ENCODE data around the gene PLCXD3. TPM values are rescaled to one million over a fixed set of nuclear protein-coding genes. Genes with fewer than 3 reads are reported as not detected.

PLCXD3 gene
- total RNA-seq, 1 experiment from 2014 or later = 5.0 TPM

DNA sequence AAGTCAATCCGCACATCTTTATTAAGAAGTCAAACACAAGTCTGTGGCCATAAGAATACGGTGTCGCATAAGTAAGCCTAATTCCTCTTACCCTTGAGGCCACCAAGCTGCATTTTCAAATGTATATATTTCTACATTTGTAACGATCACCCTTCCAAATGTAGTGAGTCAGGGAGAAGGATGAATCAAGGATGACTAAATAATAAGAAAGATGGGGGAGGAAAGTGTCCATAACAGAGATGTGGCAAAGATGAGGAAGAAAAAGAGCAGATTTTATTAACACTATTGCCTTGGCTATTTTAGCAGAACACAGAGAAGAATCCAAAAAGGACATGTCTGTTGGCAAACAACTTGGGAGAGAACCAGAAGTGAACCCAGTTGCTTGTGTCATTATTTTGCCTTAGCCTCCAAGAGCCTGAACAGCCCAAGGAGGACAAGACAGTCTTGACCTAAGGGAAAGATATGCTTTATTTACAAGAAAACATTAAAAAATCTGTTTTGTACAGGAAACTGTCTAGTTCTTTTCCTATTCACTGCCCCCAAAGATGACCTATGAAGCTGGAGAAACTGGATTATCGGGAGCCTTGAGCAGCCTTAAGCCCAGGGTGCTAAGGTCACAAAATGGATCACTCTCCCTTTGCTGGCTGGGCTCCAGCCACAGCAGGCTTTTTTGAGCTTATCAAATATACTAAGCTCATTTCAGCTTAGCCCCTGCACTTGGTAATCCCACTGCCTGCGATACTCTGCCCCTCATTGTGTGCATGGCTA, 101.5 kb downstream of the PLCXD3 start:
- Histone ChIP-seq H3K4me2 (ENCODE audit: low read length) (peak overlapping the region; percentile 36), H3K9ac (ENCODE audit: low read length) (no peak overlapping the region), H3K27me3 (ENCODE audit: low read length) (no peaks in the 10 kb centered on the region), H3K79me2 (ENCODE audit: low read length) (no peaks in the 10 kb centered on the region), H2AFZ (ENCODE audit: low read length) (no peak overlapping the region), H3K9me3 (ENCODE audit: low read length) (no peaks in the 10 kb centered on the region), H3K4me3 (ENCODE audit: low read length) (no peak overlapping the region), H4K20me1 (ENCODE audit: low read length) (no peaks in the 10 kb centered on the region), H3K9me2 (replicated peaks; ENCODE audit: low read length) (no peaks in the 10 kb centered on the region), H3K36me3 (ENCODE audit: low read depth, low read length) (no peaks in the 10 kb centered on the region), H3K4me1 (ENCODE audit: insufficient read depth, low read length) (peaks cover 49% of the 10 kb centered on the region), H3F3A (ENCODE audit: low read length, unreplicated experiment) (no peaks in the 10 kb centered on the region), H3K27ac (ENCODE audit: low read length) (peak overlapping the region; percentile 68)
- DNase-seq = peak; percentile 90
- CTCF ChIA-PET = no interaction called here
- peak; percentile 91 for ATAC-seq
- POLR2A ChIA-PET (ENCODE audit: unreplicated experiment) = no interaction called here
- intact Hi-C loops (cut with micrococcal nuclease) = no loop called here
- TF ChIP-seq EZH2phosphoT487 (IDR thresholded peaks at IDR 0.05; ENCODE audit: borderline replicate concordance, low read length) = no peak
- no peak for TF ChIP-seq EZH2 (IDR thresholded peaks at IDR 0.05; ENCODE audit: low read length, unreplicated experiment)
- TF ChIP-seq CTCF (conservative IDR thresholded peaks at IDR 0.05; ENCODE audit: low read depth, low read length) = no peak
- BruUV-seq (replicated peaks) = no TSS peak

- ChIA-PET CTCF (no interaction called here), POLR2A (ENCODE audit: unreplicated experiment) (no interaction called here)
- H3K9me3 ChIP-seq (ENCODE audit: low read length) = no peaks in the 10 kb centered on the region
- H3K4me2 ChIP-seq (ENCODE audit: low read length) = no peak overlapping the region
- no TSS peak for BruUV-seq (replicated peaks)
- H3K4me1 ChIP-seq (ENCODE audit: insufficient read depth, low read length) = peaks cover 32% of the 10 kb centered on the region
- H2AFZ ChIP-seq (ENCODE audit: low read length) = no peak overlapping the region
- intact Hi-C loops (cut with micrococcal nuclease) = no loop called here
- no peaks in the 10 kb centered on the region for H3K9me2 ChIP-seq (replicated peaks; ENCODE audit: low read length)
- no peak for ATAC-seq
- no peak for TF ChIP-seq EZH2phosphoT487 (IDR thresholded peaks at IDR 0.05; ENCODE audit: borderline replicate concordance, low read length)
- H3K27me3 ChIP-seq (ENCODE audit: low read length) = no peaks in the 10 kb centered on the region
- H3F3A ChIP-seq (ENCODE audit: low read length, unreplicated experiment) = no peaks in the 10 kb centered on the region
- H3K36me3 ChIP-seq (ENCODE audit: low read depth, low read length) = no peaks in the 10 kb centered on the region
- H3K9ac ChIP-seq (ENCODE audit: low read length) = no peak overlapping the region
- no peak overlapping the region for H3K4me3 ChIP-seq (ENCODE audit: low read length)
- H3K27ac ChIP-seq (ENCODE audit: low read length) = no peak overlapping the region
- H4K20me1 ChIP-seq (ENCODE audit: low read length) = no peaks in the 10 kb centered on the region
- no peak for DNase-seq
- H3K79me2 ChIP-seq (ENCODE audit: low read length) = no peaks in the 10 kb centered on the region
Observed at GRCh38 chr5:41406936-41407335, 103.5 kb downstream of the PLCXD3 start.

DNA sequence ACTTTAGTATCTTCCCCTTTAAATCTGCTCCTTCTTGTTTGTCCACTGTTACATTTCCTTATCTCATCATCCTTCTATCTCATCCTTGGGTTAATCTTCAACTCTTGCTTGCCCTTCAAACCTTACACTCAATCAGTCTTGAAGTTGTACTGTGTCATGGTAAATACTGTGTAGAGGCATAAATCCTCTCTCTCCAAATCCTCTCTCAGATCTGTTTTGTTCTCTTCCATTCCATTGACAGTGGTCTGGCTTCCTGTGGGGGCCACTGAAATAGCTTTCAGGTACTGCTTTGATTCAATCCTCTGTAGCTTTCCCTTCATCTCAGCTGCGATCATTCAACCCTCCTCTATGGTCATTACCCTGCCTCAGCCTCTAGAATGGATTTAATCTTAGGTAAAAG, 104.0 kb downstream of the PLCXD3 start:
- POLR2A ChIA-PET (ENCODE audit: unreplicated experiment) = no interaction called here
- H3K4me1 ChIP-seq (ENCODE audit: insufficient read depth, low read length) = peaks cover 32% of the 10 kb centered on the region
- H3K27ac ChIP-seq (ENCODE audit: low read length) = no peak overlapping the region
- no peaks in the 10 kb centered on the region for H4K20me1 ChIP-seq (ENCODE audit: low read length)
- no peak for DNase-seq
- intact Hi-C loops (cut with micrococcal nuclease) = no loop called here
- H3K9ac ChIP-seq (ENCODE audit: low read length) = no peak overlapping the region
- ATAC-seq = no peak
- no peaks in the 10 kb centered on the region for H3K9me2 ChIP-seq (replicated peaks; ENCODE audit: low read length)
- TF ChIP-seq CTCF (conservative IDR thresholded peaks at IDR 0.05; ENCODE audit: low read depth, low read length) = no peak
- no peak for TF ChIP-seq EZH2phosphoT487 (IDR thresholded peaks at IDR 0.05; ENCODE audit: borderline replicate concordance, low read length)
- no TSS peak for BruUV-seq (replicated peaks)
- H3K9me3 ChIP-seq (ENCODE audit: low read length) = no peaks in the 10 kb centered on the region
- H3K4me3 ChIP-seq (ENCODE audit: low read length) = no peak overlapping the region
- H3K4me2 ChIP-seq (ENCODE audit: low read length) = no peak overlapping the region
- no peaks in the 10 kb centered on the region for H3F3A ChIP-seq (ENCODE audit: low read length, unreplicated experiment)
- CTCF ChIA-PET = no interaction called here
- H2AFZ ChIP-seq (ENCODE audit: low read length) = no peak overlapping the region
- no peaks in the 10 kb centered on the region for H3K36me3 ChIP-seq (ENCODE audit: low read depth, low read length)
- H3K79me2 ChIP-seq (ENCODE audit: low read length) = no peaks in the 10 kb centered on the region
- H3K27me3 ChIP-seq (ENCODE audit: low read length) = no peaks in the 10 kb centered on the region
